HEK293 (cell line): Measurements from ENCODE around the gene ANKRD63.

Source experiments
- GLIS1 ChIP-seq: fragments of 450-650 bp; formaldehyde crosslinking; IDR thresholded peaks from 2 replicates; pipeline ENCODE4 v1.5.1; 2016; ENCODE audit warnings: missing biosample characterization, missing genetic modification characterization
- KLF7 ChIP-seq: fragments of 450-650 bp; formaldehyde crosslinking; IDR thresholded peaks from 2 replicates; pipeline ENCODE4 v1.5.1; 2016; ENCODE audit warnings: missing biosample characterization, missing genetic modification characterization, borderline replicate concordance
- SETDB1 ChIP-seq: IDR thresholded peaks from one replicate; pipeline ENCODE4 v1.6.1; 2017; ENCODE audit warnings: mild to moderate bottlenecking, low read length, moderate library complexity, mixed read lengths; ENCODE audit not compliant: insufficient read length
- WT1 ChIP-seq: fragments of 450-650 bp; formaldehyde crosslinking; IDR thresholded peaks from 2 replicates; pipeline ENCODE4 v1.5.1; 2016; ENCODE audit warnings: missing biosample characterization, missing genetic modification characterization
- ZEB2 ChIP-seq: fragments of 450-650 bp; formaldehyde crosslinking; IDR thresholded peaks from 2 replicates; pipeline ENCODE4 v1.5.1; 2016; ENCODE audit warnings: missing biosample characterization, missing genetic modification characterization
- ZFP37 ChIP-seq: fragments of 450-650 bp; formaldehyde crosslinking; IDR thresholded peaks from 2 replicates; pipeline ENCODE4 v1.5.1; 2016; ENCODE audit warnings: missing biosample characterization, missing genetic modification characterization
- ZNF121 ChIP-seq: fragments of 450-650 bp; formaldehyde crosslinking; IDR thresholded peaks from 2 replicates; pipeline ENCODE4 v1.5.1; 2016; ENCODE audit warnings: missing biosample characterization, missing genetic modification characterization
- ZNF146 ChIP-seq: fragments of 450-650 bp; formaldehyde crosslinking; IDR thresholded peaks from 2 replicates; pipeline ENCODE4 v1.5.1; 2016; ENCODE audit warnings: missing biosample characterization, missing genetic modification characterization
- ZNF214 ChIP-seq: fragments of 450-650 bp; formaldehyde crosslinking; IDR thresholded peaks from 2 replicates; pipeline ENCODE4 v1.5.1; 2017; ENCODE audit warnings: missing biosample characterization, mild to moderate bottlenecking, missing genetic modification characterization, borderline replicate concordance
- ZNF223 ChIP-seq: fragments of 450-650 bp; formaldehyde crosslinking; IDR thresholded peaks from 2 replicates; pipeline ENCODE4 v1.5.1; 2016; ENCODE audit warnings: missing biosample characterization, missing genetic modification characterization
- ZNF302 ChIP-seq: fragments of 450-650 bp; formaldehyde crosslinking; IDR thresholded peaks from 2 replicates; pipeline ENCODE4 v1.5.1; 2016; ENCODE audit warnings: missing biosample characterization, missing genetic modification characterization, low read depth
- ZNF341 ChIP-seq: fragments of 450-650 bp; formaldehyde crosslinking; IDR thresholded peaks from 2 replicates; pipeline ENCODE4; 2016; ENCODE audit warnings: low read depth, missing biosample characterization, missing genetic modification characterization
- ZNF48 ChIP-seq: fragments of 450-650 bp; formaldehyde crosslinking; IDR thresholded peaks from 2 replicates; pipeline ENCODE4 v1.5.1; 2016; ENCODE audit warnings: missing biosample characterization, missing genetic modification characterization
- ZNF544 ChIP-seq: fragments of 450-650 bp; formaldehyde crosslinking; IDR thresholded peaks from 2 replicates; pipeline ENCODE4 v1.5.0; 2017; ENCODE audit warnings: missing biosample characterization, missing genetic modification characterization
- ZNF670 ChIP-seq: fragments of 450-650 bp; formaldehyde crosslinking; IDR thresholded peaks from 2 replicates; pipeline ENCODE4 v1.5.1; 2016; ENCODE audit warnings: missing biosample characterization, missing genetic modification characterization, low read depth
- ZNF707 ChIP-seq: fragments of 450-650 bp; formaldehyde crosslinking; IDR thresholded peaks from 2 replicates; pipeline ENCODE4 v1.5.1; 2016; ENCODE audit warnings: missing biosample characterization, missing genetic modification characterization
- TF ChIP-seq, protein P1 (sequence below): fragments of 450-650 bp; formaldehyde crosslinking; IDR thresholded peaks from 2 replicates; pipeline ENCODE4 v1.5.1; 2017; ENCODE audit warnings: missing biosample characterization, missing genetic modification characterization
- TF ChIP-seq, protein P2 (sequence below): fragments of 450-650 bp; formaldehyde crosslinking; IDR thresholded peaks from 2 replicates; pipeline ENCODE4 v1.5.1; 2016; ENCODE audit warnings: missing biosample characterization, missing genetic modification characterization
- TF ChIP-seq, protein P3 (sequence below): fragments of 450-650 bp; formaldehyde crosslinking; IDR thresholded peaks from 2 replicates; pipeline ENCODE4 v1.5.1; 2017; ENCODE audit warnings: missing biosample characterization, missing genetic modification characterization
- TF ChIP-seq, protein P4 (sequence below): IDR thresholded peaks from 2 replicates; pipeline ENCODE4 v1.6.1; 2011; ENCODE audit warnings: mild to moderate bottlenecking, low read depth, low read length, borderline replicate concordance
- TF ChIP-seq, protein P5 (sequence below): fragments of 450-650 bp; formaldehyde crosslinking; IDR thresholded peaks from 2 replicates; pipeline ENCODE4 v1.5.1; 2016; ENCODE audit warnings: missing biosample characterization, missing genetic modification characterization
- TF ChIP-seq, protein P6 (sequence below): fragments of 450-650 bp; formaldehyde crosslinking; IDR thresholded peaks from 2 replicates; pipeline ENCODE4 v1.5.1; 2016; ENCODE audit warnings: missing biosample characterization, missing genetic modification characterization
- TF ChIP-seq, protein P7 (sequence below): fragments of 450-650 bp; formaldehyde crosslinking; conservative IDR thresholded peaks from 2 replicates; pipeline ENCODE4 v1.5.1; 2016; ENCODE audit warnings: low read depth, missing biosample characterization, missing genetic modification characterization

The ANKRD63 gene

DNA sequence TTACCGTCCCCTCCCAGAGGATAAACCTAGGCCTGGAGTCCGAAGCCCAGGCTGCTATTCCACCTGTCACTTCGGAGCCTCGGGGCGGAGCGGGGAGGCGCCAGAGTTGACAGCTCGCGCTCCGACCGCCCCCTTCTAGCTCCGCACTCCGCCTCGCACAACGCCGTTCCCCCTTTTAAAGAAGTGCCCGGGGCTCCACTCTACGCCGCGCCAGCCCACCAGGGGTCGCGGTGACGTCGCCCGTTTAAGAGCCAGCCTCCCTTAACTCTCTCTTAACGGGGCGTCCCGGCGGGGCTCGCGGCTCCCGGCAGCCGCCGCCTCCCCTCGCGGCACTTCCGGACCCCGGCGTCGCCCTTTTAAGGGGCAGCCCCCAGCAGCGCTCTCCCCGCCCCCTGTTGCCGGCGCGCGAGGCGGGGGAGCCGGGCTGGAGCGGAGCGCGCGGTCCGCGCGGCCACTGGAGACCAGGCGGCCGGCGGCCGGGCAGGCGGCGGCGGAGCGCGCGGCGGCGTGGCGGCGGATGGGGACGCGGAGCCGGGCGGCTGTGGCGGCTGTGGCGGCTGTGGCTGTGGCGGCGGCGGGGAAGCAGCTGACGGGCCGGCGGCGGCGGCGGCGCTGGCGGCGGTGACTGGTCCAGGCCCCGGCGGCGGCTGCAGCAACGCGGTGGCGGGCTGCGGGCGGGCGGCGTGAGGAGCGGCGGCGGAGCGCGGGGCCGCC is 40.5 kb upstream of the ANKRD63 start, which contains the start of gene INAFM2 (continued):
- TF ChIP-seq ZNF302 (no peak), ZNF707 (tag by site-specific recombination) (no peak), ZNF544 (tag by site-specific recombination) (no peak), ZNF223 (tag by site-specific recombination) (no peak), ZNF146 (no peak), ZNF341 (tag by site-specific recombination) (peak; percentile 97), ZEB2 (tag by site-specific recombination) (peak; percentile 67; the same call in 1 of the 2 replicates), KLF7 (tag by site-specific recombination) (no peak; the same call in 1 of the 2 replicates), ZFP37 (tag by site-specific recombination) (no peak), SETDB1 (peak; percentile 63), ZNF214 (tag by site-specific recombination) (no peak), GLIS1 (peak; percentile 91), ZNF121 (tag by site-specific recombination) (no peak), ZNF48 (tag by site-specific recombination) (no peak), ZNF670 (tag by site-specific recombination) (no peak), WT1 (tag by site-specific recombination) (peak; percentile 90)
- TF ChIP-seq, protein P1, sequence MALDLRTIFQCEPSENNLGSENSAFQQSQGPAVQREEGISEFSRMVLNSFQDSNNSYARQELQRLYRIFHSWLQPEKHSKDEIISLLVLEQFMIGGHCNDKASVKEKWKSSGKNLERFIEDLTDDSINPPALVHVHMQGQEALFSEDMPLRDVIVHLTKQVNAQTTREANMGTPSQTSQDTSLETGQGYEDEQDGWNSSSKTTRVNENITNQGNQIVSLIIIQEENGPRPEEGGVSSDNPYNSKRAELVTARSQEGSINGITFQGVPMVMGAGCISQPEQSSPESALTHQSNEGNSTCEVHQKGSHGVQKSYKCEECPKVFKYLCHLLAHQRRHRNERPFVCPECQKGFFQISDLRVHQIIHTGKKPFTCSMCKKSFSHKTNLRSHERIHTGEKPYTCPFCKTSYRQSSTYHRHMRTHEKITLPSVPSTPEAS (tag by site-specific recombination): no peak
- TF ChIP-seq, protein P2, sequence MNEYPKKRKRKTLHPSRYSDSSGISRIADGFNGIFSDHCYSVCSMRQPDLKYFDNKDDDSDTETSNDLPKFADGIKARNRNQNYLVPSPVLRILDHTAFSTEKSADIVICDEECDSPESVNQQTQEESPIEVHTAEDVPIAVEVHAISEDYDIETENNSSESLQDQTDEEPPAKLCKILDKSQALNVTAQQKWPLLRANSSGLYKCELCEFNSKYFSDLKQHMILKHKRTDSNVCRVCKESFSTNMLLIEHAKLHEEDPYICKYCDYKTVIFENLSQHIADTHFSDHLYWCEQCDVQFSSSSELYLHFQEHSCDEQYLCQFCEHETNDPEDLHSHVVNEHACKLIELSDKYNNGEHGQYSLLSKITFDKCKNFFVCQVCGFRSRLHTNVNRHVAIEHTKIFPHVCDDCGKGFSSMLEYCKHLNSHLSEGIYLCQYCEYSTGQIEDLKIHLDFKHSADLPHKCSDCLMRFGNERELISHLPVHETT: no peak
- TF ChIP-seq, protein P3, sequence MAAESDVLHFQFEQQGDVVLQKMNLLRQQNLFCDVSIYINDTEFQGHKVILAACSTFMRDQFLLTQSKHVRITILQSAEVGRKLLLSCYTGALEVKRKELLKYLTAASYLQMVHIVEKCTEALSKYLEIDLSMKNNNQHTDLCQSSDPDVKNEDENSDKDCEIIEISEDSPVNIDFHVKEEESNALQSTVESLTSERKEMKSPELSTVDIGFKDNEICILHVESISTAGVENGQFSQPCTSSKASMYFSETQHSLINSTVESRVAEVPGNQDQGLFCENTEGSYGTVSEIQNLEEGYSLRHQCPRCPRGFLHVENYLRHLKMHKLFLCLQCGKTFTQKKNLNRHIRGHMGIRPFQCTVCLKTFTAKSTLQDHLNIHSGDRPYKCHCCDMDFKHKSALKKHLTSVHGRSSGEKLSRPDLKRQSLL: 0 out of 2 replicates have a peak, but pooled peaks have one; percentile 40
- TF ChIP-seq, protein P4, sequence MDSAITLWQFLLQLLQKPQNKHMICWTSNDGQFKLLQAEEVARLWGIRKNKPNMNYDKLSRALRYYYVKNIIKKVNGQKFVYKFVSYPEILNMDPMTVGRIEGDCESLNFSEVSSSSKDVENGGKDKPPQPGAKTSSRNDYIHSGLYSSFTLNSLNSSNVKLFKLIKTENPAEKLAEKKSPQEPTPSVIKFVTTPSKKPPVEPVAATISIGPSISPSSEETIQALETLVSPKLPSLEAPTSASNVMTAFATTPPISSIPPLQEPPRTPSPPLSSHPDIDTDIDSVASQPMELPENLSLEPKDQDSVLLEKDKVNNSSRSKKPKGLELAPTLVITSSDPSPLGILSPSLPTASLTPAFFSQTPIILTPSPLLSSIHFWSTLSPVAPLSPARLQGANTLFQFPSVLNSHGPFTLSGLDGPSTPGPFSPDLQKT: peak; percentile 73; the same call in 1 of the 2 replicates
- TF ChIP-seq, protein P5, sequence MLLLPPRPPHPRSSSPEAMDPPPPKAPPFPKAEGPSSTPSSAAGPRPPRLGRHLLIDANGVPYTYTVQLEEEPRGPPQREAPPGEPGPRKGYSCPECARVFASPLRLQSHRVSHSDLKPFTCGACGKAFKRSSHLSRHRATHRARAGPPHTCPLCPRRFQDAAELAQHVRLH (tag by site-specific recombination): no peak
- TF ChIP-seq, protein P6, sequence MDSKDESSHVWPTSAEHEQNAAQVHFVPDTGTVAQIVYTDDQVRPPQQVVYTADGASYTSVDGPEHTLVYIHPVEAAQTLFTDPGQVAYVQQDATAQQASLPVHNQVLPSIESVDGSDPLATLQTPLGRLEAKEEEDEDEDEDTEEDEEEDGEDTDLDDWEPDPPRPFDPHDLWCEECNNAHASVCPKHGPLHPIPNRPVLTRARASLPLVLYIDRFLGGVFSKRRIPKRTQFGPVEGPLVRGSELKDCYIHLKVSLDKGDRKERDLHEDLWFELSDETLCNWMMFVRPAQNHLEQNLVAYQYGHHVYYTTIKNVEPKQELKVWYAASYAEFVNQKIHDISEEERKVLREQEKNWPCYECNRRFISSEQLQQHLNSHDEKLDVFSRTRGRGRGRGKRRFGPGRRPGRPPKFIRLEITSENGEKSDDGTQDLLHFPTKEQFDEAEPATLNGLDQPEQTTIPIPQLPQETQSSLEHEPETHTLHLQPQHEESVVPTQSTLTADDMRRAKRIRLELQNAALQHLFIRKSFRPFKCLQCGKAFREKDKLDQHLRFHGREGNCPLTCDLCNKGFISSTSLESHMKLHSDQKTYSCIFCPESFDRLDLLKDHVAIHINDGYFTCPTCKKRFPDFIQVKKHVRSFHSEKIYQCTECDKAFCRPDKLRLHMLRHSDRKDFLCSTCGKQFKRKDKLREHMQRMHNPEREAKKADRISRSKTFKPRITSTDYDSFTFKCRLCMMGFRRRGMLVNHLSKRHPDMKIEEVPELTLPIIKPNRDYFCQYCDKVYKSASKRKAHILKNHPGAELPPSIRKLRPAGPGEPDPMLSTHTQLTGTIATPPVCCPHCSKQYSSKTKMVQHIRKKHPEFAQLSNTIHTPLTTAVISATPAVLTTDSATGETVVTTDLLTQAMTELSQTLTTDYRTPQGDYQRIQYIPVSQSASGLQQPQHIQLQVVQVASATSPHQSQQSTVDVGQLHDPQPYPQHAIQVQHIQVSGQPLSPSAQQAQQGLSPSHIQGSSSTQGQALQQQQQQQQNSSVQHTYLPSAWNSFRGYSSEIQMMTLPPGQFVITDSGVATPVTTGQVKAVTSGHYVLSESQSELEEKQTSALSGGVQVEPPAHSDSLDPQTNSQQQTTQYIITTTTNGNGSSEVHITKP (tag by site-specific recombination): peak; percentile 70; the same call in 1 of the 2 replicates
- TF ChIP-seq, protein P7, sequence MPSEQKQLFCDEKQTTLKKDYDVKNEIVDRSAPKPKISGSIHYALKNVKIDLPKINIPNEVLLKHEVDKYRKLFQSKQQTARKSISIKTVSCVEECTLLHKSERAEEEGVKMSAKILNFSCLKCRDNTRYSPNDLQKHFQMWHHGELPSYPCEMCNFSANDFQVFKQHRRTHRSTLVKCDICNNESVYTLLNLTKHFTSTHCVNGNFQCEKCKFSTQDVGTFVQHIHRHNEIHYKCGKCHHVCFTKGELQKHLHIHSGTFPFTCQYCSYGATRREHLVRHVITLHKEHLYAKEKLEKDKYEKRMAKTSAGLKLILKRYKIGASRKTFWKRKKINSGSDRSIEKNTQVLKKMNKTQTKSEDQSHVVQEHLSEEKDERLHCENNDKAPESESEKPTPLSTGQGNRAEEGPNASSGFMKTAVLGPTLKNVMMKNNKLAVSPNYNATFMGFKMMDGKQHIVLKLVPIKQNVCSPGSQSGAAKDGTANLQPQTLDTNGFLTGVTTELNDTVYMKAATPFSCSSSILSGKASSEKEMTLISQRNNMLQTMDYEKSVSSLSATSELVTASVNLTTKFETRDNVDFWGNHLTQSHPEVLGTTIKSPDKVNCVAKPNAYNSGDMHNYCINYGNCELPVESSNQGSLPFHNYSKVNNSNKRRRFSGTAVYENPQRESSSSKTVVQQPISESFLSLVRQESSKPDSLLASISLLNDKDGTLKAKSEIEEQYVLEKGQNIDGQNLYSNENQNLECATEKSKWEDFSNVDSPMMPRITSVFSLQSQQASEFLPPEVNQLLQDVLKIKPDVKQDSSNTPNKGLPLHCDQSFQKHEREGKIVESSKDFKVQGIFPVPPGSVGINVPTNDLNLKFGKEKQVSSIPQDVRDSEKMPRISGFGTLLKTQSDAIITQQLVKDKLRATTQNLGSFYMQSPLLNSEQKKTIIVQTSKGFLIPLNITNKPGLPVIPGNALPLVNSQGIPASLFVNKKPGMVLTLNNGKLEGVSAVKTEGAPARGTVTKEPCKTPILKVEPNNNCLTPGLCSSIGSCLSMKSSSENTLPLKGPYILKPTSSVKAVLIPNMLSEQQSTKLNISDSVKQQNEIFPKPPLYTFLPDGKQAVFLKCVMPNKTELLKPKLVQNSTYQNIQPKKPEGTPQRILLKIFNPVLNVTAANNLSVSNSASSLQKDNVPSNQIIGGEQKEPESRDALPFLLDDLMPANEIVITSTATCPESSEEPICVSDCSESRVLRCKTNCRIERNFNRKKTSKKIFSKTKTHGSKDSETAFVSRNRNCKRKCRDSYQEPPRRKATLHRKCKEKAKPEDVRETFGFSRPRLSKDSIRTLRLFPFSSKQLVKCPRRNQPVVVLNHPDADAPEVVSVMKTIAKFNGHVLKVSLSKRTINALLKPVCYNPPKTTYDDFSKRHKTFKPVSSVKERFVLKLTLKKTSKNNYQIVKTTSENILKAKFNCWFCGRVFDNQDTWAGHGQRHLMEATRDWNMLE (tag by site-specific recombination): no peak
